CD4-positive, alpha-beta memory T cell (primary cell): ENCODE results near the gene BPIFB2. TPM values are rescaled to one million over a fixed set of nuclear protein-coding genes. Genes with fewer than 3 reads are reported as not detected.

Source experiments
- CTCF ChIA-PET: fragments of 350-600 bp; sonication (Branson Sonifier 250); formaldehyde crosslinking; loops from one replicate; lab custom pipeline; 2021; ENCODE audit warnings: inconsistent platforms; ENCODE audit not compliant: partially characterized antibody; lab: Charles Lee
- POLR2A ChIA-PET: fragments of 350-600 bp; sonication (Branson Sonifier 250); formaldehyde crosslinking; loops from one replicate; lab custom pipeline; 2021; ENCODE audit not compliant: partially characterized antibody; lab: Charles Lee
- DNase-seq, 5 donors: peaks; one replicate each; pipeline versions ENCODE4 v3.0.0 to v3.0.0-alpha.2; 2020 to 2022; ENCODE audit warnings: mixed read lengths in 1 of 5
- H3K27ac ChIP-seq: one replicate; pipeline ENCODE4 v1.7.0; 2013; ENCODE audit warnings: low read depth, low read length
- H3K27me3 ChIP-seq: 2 replicates; pipeline ENCODE4 v1.7.0; 2013; ENCODE audit warnings: mild to moderate bottlenecking, low read length, moderate library complexity; ENCODE audit not compliant: insufficient read depth
- H3K36me3 ChIP-seq: 2 replicates; pipeline ENCODE4 v1.7.0; 2013; ENCODE audit warnings: mild to moderate bottlenecking, low read length, moderate library complexity; ENCODE audit not compliant: insufficient read depth
- H3K4me1 ChIP-seq: 2 replicates; pipeline ENCODE4 v1.7.0; 2013; ENCODE audit warnings: mild to moderate bottlenecking, low read length, moderate library complexity; ENCODE audit not compliant: insufficient read depth
- H3K4me3 ChIP-seq, 2 donors: one replicate each; pipeline ENCODE4 v1.7.0; 2013; ENCODE audit warnings: low read length in 2 of 2, mild to moderate bottlenecking in 1 of 2
- H3K9me3 ChIP-seq, 2 donors: one replicate each; pipeline ENCODE4 v1.7.0; 2013; ENCODE audit warnings: low read length in 2 of 2, control low read depth in 1 of 2; ENCODE audit not compliant: control insufficient read depth in 1 of 2
- H3K27ac Mint-ChIP-seq, 7 donors: one replicate each; pipeline ENCODE4 v1.8.0; 2020 to 2021; ENCODE audit warnings: mixed read lengths in 7 of 7, mild to moderate bottlenecking in 6 of 7, inconsistent platforms in 3 of 7, moderate library complexity in 3 of 7
- H3K27me3 Mint-ChIP-seq, 2 donors: one replicate each; pipeline ENCODE4 v1.8.0; 2020 to 2021; ENCODE audit warnings: mixed read lengths in 2 of 2
- H3K36me3 Mint-ChIP-seq, 2 donors: one replicate each; pipeline ENCODE4 v1.8.0; 2020 to 2021; ENCODE audit warnings: mixed read lengths in 2 of 2, inconsistent platforms in 1 of 2, mild to moderate bottlenecking in 1 of 2
- H3K4me1 Mint-ChIP-seq, 4 donors: one replicate each; pipeline ENCODE4 v1.8.0; 2020 to 2021; ENCODE audit warnings: mixed read lengths in 4 of 4, mild to moderate bottlenecking in 1 of 4
- H3K4me3 Mint-ChIP-seq, 8 donors: one replicate each; pipeline ENCODE4 v1.8.0; 2020 to 2021; ENCODE audit warnings: mixed read lengths in 8 of 8, mild to moderate bottlenecking in 7 of 8, moderate library complexity in 6 of 8, inconsistent platforms in 3 of 8
- H3K9me3 Mint-ChIP-seq, 8 donors: one replicate each; pipeline ENCODE4 v1.8.0; 2020 to 2021; ENCODE audit warnings: mixed read lengths in 8 of 8, mild to moderate bottlenecking in 5 of 8, inconsistent platforms in 3 of 8, moderate library complexity in 1 of 8
- intact Hi-C: fragments of 100-400 bp; cut with micrococcal nuclease; formaldehyde crosslinking; loops from one replicate; pipeline ENCODE4 v1.15.1; 2023
- polyA plus RNA-seq, 2 donors: library from polyadenylated mRNA; unstranded; fragments of 300-500 nt; fragmentation: Illumina TruSeq; gene quantifications; one replicate each; pipeline ENCODE4 v1.2.3, GENCODE V29; 2021
- total RNA-seq, 2 experiments: library from RNA; stranded (reverse); gene quantifications; one replicate each; pipeline ENCODE4 v1.2.3, GENCODE V29; 2021

BPIFB2 gene
- total and polyA plus RNA-seq, 4 experiments from 2014 or later = not detected

- POLR2A ChIA-PET = no interaction called here
- Histone ChIP-seq H3K27me3 (no peaks in the 10 kb centered on the region), H3K4me1 (no peaks in the 10 kb centered on the region), H3K9me3 (no peaks in the 10 kb centered on the region), H3K27ac (no peak overlapping the region), H3K4me3 (no peak overlapping the region), H3K36me3 (no peaks in the 10 kb centered on the region)
- no peak overlapping the region for H3K4me3 Mint-ChIP-seq
- peak overlapping the region in 3 of 7 donors; percentile 36 to 78 (median 42) for H3K27ac Mint-ChIP-seq
- CTCF ChIA-PET = no interaction called here
- H3K9me3 Mint-ChIP-seq = no peaks in the 10 kb centered on the region
- H3K27me3 Mint-ChIP-seq = no peaks in the 10 kb centered on the region
- no peak for DNase-seq
- H3K36me3 Mint-ChIP-seq = no peaks in the 10 kb centered on the region
- H3K4me1 Mint-ChIP-seq = peaks cover 5 to 9% (median 7%) of the 10 kb centered on the region in 4 donors
- intact Hi-C loops = no loop called here
These were observed 55.8 kb downstream of the BPIFB2 start for GRCh38 chr20:33063271-33063670.

GRCh38 chr20:33064572-33065287, 57.2 kb downstream of the BPIFB2 start:
- Mint-ChIP-seq H3K4me1 (peaks cover 6 to 11% (median 10%) of the 10 kb centered on the region in 4 donors), H3K9me3 (no peaks in the 10 kb centered on the region), H3K36me3 (no peaks in the 10 kb centered on the region), H3K4me3 (no peak overlapping the region), H3K27me3 (no peaks in the 10 kb centered on the region), H3K27ac (no peak overlapping the region)
- Histone ChIP-seq H3K9me3 (no peaks in the 10 kb centered on the region), H3K4me3 (no peak overlapping the region), H3K27me3 (no peaks in the 10 kb centered on the region), H3K4me1 (no peaks in the 10 kb centered on the region), H3K36me3 (no peaks in the 10 kb centered on the region), H3K27ac (no peak overlapping the region)
- intact Hi-C loops = no loop called here
- POLR2A ChIA-PET = no interaction called here
- CTCF ChIA-PET = no interaction called here
- no peak for DNase-seq

- H3K27ac Mint-ChIP-seq = no peak overlapping the region
- intact Hi-C loops = no loop called here
- no peaks in the 10 kb centered on the region for H3K27me3 ChIP-seq
- no peaks in the 10 kb centered on the region for H3K36me3 ChIP-seq
- DNase-seq = no peak
- peaks cover 6 to 13% (median 10%) of the 10 kb centered on the region in 4 donors for H3K4me1 Mint-ChIP-seq
- no peaks in the 10 kb centered on the region for H3K4me1 ChIP-seq
- H3K4me3 Mint-ChIP-seq = no peak overlapping the region
- no peaks in the 10 kb centered on the region for H3K9me3 Mint-ChIP-seq
- H3K27ac ChIP-seq = no peak overlapping the region
- ChIA-PET CTCF (no interaction called here), POLR2A (no interaction called here)
- no peak overlapping the region for H3K4me3 ChIP-seq
- H3K36me3 Mint-ChIP-seq = no peaks in the 10 kb centered on the region
- H3K9me3 ChIP-seq = no peaks in the 10 kb centered on the region
- H3K27me3 Mint-ChIP-seq = no peaks in the 10 kb centered on the region
These were observed 58.3 kb downstream of the BPIFB2 start for GRCh38 chr20:33065785-33066184.

DNA sequence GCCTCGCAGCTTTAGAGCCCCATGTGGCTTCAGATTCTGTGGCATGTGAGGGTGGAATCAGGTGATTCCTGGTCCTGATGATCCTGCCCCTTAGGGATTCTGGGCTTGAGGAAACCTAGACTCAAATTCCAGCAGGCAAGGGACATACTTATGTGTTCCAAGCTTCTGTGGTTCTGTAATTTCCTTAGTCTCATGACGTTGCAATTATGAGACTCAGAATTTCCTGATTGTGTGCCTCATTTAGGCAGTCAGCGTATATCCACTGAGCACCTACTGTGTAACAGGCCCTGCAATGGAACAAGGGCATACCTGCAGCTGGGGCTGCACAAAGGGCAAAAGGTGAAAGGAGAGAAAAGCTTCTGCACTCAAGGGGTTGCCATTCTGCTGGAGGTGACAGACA, 60.3 kb downstream of the BPIFB2 start:
- H3K27ac ChIP-seq = no peak overlapping the region
- H3K9me3 ChIP-seq = no peaks in the 10 kb centered on the region
- peak overlapping the region in 4 of 7 donors; percentile 22 to 76 (median 61) for H3K27ac Mint-ChIP-seq
- H3K36me3 Mint-ChIP-seq = no peaks in the 10 kb centered on the region
- H3K27me3 Mint-ChIP-seq = no peaks in the 10 kb centered on the region
- ChIA-PET POLR2A (no interaction called here), CTCF (no interaction called here)
- H3K4me1 ChIP-seq = no peaks in the 10 kb centered on the region
- H3K4me1 Mint-ChIP-seq = peaks cover 6 to 13% (median 11%) of the 10 kb centered on the region in 4 donors
- H3K9me3 Mint-ChIP-seq = no peaks in the 10 kb centered on the region
- H3K27me3 ChIP-seq = no peaks in the 10 kb centered on the region
- no peak for DNase-seq
- no peaks in the 10 kb centered on the region for H3K36me3 ChIP-seq
- intact Hi-C loops = no loop called here
- no peak overlapping the region for H3K4me3 ChIP-seq
- H3K4me3 Mint-ChIP-seq = no peak overlapping the region

GRCh38 chr20:33068251-33068939, 60.9 kb downstream of the BPIFB2 start:
- CTCF ChIA-PET = no interaction called here

GRCh38 chr20:33069673-33070072, 62.2 kb downstream of the BPIFB2 start:
- no peaks in the 10 kb centered on the region for H3K27me3 Mint-ChIP-seq
- DNase-seq = no peak
- Histone ChIP-seq H3K36me3 (no peaks in the 10 kb centered on the region), H3K4me3 (no peak overlapping the region), H3K4me1 (no peaks in the 10 kb centered on the region), H3K27ac (no peak overlapping the region), H3K27me3 (no peaks in the 10 kb centered on the region), H3K9me3 (no peaks in the 10 kb centered on the region)
- ChIA-PET POLR2A (no interaction called here), CTCF (no interaction called here)
- intact Hi-C loops = no loop called here
- no peaks in the 10 kb centered on the region for H3K36me3 Mint-ChIP-seq
- peaks cover 6 to 15% (median 11%) of the 10 kb centered on the region in 4 donors for H3K4me1 Mint-ChIP-seq
- H3K27ac Mint-ChIP-seq = peak overlapping the region in 3 of 7 donors; percentile 9 to 80 (median 55)
- no peaks in the 10 kb centered on the region for H3K9me3 Mint-ChIP-seq
- no peak overlapping the region for H3K4me3 Mint-ChIP-seq

More at GRCh38 chr20:33068251-33068939, 60.9 kb downstream of the BPIFB2 start:
- no peak for DNase-seq
- H3K9me3 Mint-ChIP-seq = no peaks in the 10 kb centered on the region
- POLR2A ChIA-PET = no interaction called here
- intact Hi-C loops = no loop called here
- peak overlapping the region in 1 of 8 donors; percentile 37 for H3K4me3 Mint-ChIP-seq
- peak overlapping the region in 5 of 7 donors; percentile 54 to 83 (median 76) for H3K27ac Mint-ChIP-seq
- no peaks in the 10 kb centered on the region for H3K36me3 ChIP-seq
- H3K27me3 Mint-ChIP-seq = no peaks in the 10 kb centered on the region
- no peak overlapping the region for H3K27ac ChIP-seq
- H3K4me1 Mint-ChIP-seq = peaks cover 6 to 13% (median 11%) of the 10 kb centered on the region in 4 donors
- H3K4me3 ChIP-seq = no peak overlapping the region
- H3K27me3 ChIP-seq = no peaks in the 10 kb centered on the region
- H3K36me3 Mint-ChIP-seq = no peaks in the 10 kb centered on the region
- H3K9me3 ChIP-seq = no peaks in the 10 kb centered on the region
- H3K4me1 ChIP-seq = no peaks in the 10 kb centered on the region

DNA sequence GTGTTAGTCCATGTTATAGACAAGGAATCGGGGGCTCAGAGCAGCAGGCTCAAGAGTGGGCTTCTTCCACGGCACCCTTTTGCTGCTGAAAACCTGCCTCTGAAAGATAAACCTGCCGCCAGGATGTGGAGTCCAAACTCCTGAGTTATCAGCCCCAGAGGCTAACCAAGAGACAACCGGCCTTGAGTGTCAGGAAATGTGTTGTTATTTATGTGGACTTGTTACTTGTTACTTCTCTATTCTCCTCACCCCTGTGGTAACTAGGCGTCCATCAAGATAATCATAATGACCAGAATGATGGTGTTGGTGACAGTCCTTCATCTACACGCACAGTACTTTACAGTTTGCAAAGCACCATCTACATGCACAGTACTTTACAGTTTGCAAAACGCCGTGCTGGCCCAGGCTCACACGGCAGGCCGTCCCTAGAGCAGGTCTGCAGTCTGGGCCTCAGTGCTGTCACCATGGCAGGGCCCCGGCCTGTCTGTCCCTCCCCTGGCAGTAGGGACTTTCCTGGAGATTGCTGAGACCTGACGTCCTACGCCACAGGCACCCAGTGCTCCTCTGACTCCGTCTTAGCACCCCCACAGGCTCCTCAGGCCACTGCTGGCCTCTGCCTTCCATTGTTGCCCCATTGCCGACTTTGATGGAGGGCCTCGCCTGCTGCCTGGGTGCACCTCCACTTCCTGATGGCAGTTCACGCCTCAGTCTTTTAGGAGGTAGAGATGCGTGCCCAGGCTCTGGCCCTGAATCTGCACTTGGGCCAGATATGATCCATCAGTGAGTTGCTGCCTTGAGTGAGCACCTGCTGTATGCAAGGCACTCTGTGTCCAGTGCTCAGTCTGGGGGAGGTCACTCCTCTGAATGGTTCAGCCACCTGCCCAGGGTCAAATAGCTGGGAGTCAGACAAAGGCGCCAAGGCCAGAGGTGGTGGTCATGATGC, 62.9 kb downstream of the BPIFB2 start:
- ChIA-PET CTCF (no interaction called here), POLR2A (no interaction called here)
- DNase-seq = no peak

More for the DNA sequence above, 62.9 kb downstream of the BPIFB2 start:
- intact Hi-C loops = no loop called here
- Histone ChIP-seq H3K4me3 (no peak overlapping the region), H3K27ac (no peak overlapping the region), H3K27me3 (no peaks in the 10 kb centered on the region), H3K36me3 (no peaks in the 10 kb centered on the region), H3K9me3 (no peaks in the 10 kb centered on the region), H3K4me1 (no peaks in the 10 kb centered on the region)
- Mint-ChIP-seq H3K9me3 (no peaks in the 10 kb centered on the region), H3K27ac (peak overlapping the region in 1 of 7 donors; percentile 29), H3K4me3 (no peak overlapping the region), H3K27me3 (no peaks in the 10 kb centered on the region), H3K4me1 (peaks cover 6 to 16% (median 10%) of the 10 kb centered on the region in 4 donors), H3K36me3 (no peaks in the 10 kb centered on the region)
